ELR (cell line): Measurements from ENCODE around the gene KIF20A.
"Not testable (repeated sequence)": the region's sequence is repeated elsewhere in the genome, so short reads cannot be mapped to it uniquely, and the experiment has no call there.

Experiments used
- DNase-seq: peaks from one replicate; pipeline ENCODE4 v3.0.0-alpha.2; 2015; ENCODE audit warnings: low read depth

KIF20A gene

DNA sequence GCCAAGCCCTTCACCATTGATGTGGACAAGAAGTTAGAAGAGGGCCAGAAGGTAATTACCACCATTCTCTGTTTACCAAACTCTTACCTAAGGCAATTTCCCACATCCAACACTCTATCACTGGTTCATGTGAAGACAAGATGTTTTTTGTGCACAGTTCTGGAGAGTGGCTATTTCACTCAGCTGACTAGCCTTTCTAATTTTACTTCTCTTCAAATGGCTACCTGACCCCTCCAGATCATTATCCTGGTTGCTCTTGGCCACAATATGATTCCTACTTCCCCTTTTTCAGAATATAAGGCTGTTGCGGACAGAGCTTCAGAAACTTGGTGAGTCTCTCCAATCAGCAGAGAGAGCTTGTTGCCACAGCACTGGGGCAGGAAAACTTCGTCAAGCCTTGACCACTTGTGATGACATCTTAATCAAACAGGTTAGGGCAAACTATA lies 7.1 kb downstream of the KIF20A start:
- DNase-seq: no peak

DNA sequence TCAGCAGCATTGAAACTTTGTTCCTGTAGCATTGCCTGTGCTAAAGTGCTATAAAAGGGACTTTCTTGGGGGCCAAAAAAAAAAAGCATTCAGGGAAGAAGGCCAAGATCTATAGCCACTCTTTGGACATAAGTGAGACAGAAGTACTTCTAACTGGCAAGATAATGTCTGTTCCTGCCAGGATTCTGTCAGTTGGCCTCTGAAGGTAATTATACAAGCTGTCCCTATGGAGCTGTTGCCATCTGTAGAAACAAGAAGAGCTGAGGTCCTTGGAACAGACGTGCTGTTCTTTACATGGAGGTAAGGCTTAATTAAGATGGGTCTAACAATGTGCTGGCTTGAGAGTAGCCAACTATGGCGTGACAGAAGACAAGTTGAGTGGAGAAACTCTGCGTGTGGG lies 9.7 kb downstream of the KIF20A start:
- DNase-seq: no peak

- DNase-seq: no peak
Measured at GRCh38 chr5:138192826-138193225, 13.9 kb downstream of the KIF20A start.

- not testable (repeated sequence) for DNase-seq
Measured at GRCh38 chr5:138193859-138194258, 14.9 kb downstream of the KIF20A start.

GRCh38 chr5:138210985-138211384 lies 32.1 kb downstream of the KIF20A start:
- no peak for DNase-seq

GRCh38 chr5:138212828-138213160 lies 33.9 kb downstream of the KIF20A start:
- DNase-seq: peak; percentile 41

- peak; percentile 99 for DNase-seq
Measured at GRCh38 chr5:138213161-138214029, 34.5 kb downstream of the KIF20A start, which contains the start of gene CDC23. Gene CDC23, minus strand, starts transcription at chr5:138213323. Its CDS starts 11 bp downstream, at chr5:138213312.

DNA sequence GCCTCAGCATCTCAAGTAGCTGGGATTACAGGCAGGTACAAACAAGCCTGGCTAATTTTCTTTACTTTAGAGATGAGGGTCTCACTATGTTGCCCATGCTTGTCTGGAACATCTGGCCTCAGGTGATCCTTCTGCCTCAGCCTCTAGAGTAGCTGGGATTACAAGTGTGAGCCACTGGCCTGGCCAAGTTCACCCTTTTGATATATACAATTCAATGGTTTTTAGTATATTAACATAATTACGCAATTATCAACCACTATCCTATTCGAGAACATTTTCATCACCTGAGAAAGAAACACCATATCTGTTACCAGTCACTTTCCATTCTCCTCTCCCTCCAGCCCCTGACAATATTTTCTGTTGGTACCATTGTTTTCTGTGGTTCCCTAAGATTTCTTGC lies 37.9 kb downstream of the KIF20A start:
- no peak for DNase-seq

GRCh38 chr5:138223532-138223931 lies 44.6 kb downstream of the KIF20A start:
- DNase-seq: no peak

DNA sequence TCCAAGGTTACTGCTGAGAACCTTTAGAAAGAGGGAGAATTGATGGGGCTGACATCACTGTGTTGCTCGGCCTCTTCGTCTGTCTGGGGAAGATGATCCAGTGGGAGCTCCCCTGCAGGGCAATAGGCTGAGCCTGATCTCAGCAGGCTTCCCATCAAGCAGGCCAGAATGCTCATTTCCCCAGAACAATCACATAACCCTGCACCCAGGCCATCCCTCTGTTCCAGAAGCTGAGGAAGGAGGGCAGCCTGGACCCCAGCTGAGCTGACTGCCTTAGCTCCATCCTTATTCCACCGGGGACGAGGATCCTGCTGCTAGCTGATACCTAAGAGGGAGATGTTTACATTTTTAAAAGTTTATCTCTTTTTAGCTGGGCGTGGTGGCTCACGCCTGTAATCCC lies 45.8 kb downstream of the KIF20A start:
- no peak for DNase-seq

- DNase-seq: no peak
Measured at GRCh38 chr5:138226910-138227309, 48.0 kb downstream of the KIF20A start.

DNA sequence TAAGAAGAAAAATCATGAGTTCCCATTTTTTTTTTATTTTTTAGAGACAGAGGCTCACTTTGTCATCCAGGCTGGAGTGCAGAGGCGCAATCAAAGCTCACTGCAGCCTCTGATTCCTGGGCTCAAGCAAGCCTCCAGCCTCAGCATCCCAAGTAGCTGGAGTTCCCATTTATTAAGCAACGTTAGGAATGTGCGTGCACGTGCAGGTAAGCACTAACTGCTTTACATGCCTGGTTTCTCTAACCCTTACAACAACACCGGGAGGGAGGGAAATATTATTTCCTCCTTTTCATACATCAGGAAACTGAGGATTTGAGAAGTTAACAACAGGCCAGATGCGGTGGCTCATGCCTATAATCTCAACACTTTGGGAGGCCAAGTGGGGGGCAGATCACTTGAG lies 50.5 kb downstream of the KIF20A start:
- no peak for DNase-seq

DNA sequence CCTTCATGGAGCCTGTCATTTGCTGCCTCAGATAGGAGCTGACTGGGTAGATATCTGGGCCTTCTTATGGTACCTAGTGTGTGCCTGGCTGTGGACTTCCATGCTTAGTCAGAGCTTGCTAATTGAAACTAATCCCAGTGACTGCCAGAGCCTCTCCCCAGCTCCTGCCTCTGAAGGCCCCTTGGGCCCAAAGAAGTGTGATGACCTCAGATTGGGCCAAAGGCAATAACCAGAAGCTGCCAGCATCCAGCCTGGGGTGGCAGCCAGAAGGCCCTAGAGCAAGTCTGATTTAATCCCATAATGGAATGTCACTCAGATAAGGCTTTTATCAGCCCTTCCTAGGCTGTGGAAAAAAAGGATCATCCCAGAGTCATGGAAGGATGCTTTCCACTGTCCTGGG lies 51.3 kb downstream of the KIF20A start:
- peak; percentile 36 for DNase-seq

- DNase-seq: peak; percentile 19
Measured at GRCh38 chr5:138230981-138231589, 52.2 kb downstream of the KIF20A start.

- no peak for DNase-seq
Measured at GRCh38 chr5:138233280-138233679, 54.4 kb downstream of the KIF20A start.

- no peak for DNase-seq
Measured at GRCh38 chr5:138234651-138235050, 55.7 kb downstream of the KIF20A start.
